ENCODE measurements around the gene DAND5. TPM values are rescaled to one million over a fixed set of nuclear protein-coding genes. Genes with fewer than 3 reads are reported as not detected.

DAND5 gene
- total and polyA plus RNA-seq, 2 of the 13 experiments (the other 11 are each of a cell fraction or from before 2014, with no cell fraction given): 0.04 TPM; not detected in 1

- no peak for TF ChIP-seq NFYB (CRISPR knock-in tag; IDR thresholded peaks at IDR 0.05)
- no peak for TF ChIP-seq CAMTA2 (CRISPR knock-in tag; IDR thresholded peaks at IDR 0.05; ENCODE audit: borderline replicate concordance)
- TF ChIP-seq ZNF33B (CRISPR knock-in tag; IDR thresholded peaks at IDR 0.05): no peak
- TF ChIP-seq HNRNPL (IDR thresholded peaks at IDR 0.05; ENCODE audit: low read depth, low read length): peak; percentile 80
- TF ChIP-seq, protein P1, sequence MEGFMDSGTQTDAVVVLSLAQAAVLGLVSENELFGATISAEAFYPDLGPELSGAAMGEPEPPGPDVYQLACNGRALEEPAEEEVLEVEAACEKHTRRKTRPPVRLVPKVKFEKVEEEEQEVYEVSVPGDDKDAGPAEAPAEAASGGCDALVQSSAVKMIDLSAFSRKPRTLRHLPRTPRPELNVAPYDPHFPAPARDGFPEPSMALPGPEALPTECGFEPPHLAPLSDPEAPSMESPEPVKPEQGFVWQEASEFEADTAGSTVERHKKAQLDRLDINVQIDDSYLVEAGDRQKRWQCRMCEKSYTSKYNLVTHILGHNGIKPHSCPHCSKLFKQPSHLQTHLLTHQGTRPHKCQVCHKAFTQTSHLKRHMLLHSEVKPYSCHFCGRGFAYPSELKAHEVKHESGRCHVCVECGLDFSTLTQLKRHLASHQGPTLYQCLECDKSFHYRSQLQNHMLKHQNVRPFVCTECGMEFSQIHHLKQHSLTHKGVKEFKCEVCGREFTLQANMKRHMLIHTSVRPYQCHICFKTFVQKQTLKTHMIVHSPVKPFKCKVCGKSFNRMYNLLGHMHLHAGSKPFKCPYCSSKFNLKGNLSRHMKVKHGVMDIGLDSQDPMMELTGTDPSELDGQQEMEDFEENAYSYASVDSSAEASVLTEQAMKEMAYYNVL (CRISPR knock-in tag; IDR thresholded peaks at IDR 0.05; ENCODE audit: borderline replicate concordance): no peak
- intact Hi-C loops (cut with micrococcal nuclease; ENCODE audit: unreplicated experiment) (no loop called here), in situ Hi-C loops (cut with HindIII; ENCODE audit: extremely low pct_ligation_motif_present, low pct_unique_long_range_greater_than_20kb) (no loop called here)
- H3K27ac ChIP-seq (ENCODE audit: extremely low read length, insufficient read depth, low read length): no peak overlapping the region
- peaks cover 23% of the 10 kb centered on the region for H3K79me2 ChIP-seq (ENCODE audit: insufficient read depth, low read length)
- H3K4me2 ChIP-seq (ENCODE audit: low read depth, low read length): no peak overlapping the region
- H3K4me1 ChIP-seq (ENCODE audit: insufficient read depth, low read length): peaks cover 13% of the 10 kb centered on the region
- ChIA-PET POLR2A (interaction anchor here (2.8 to 3.8 kb wide), 2 partner anchors 25 to 54 kb away, joined by 9 to 16 read pairs; no protein-coding TSS in a partner anchor), CTCF (ENCODE audit: low intra/inter-chr PET ratio, low total read pairs) (no interaction called here)
- H3K9ac ChIP-seq (ENCODE audit: insufficient read depth, low read depth, low read length): no peak overlapping the region
- BruUV-seq (replicated peaks): no TSS peak
- no peaks in the 10 kb centered on the region for H3K9me3 ChIP-seq (ENCODE audit: low read length)
- no peak overlapping the region for H3K4me3 ChIP-seq (replicated peaks in 1 of 3; ENCODE audit: insufficient read depth in 1 of 3, low read depth in 2 of 3, low read length in 3 of 3)
- FAIRE-seq: no peak
- no peaks in the 10 kb centered on the region; a peak in 1 of 5 replicates for H3K27me3 ChIP-seq (ENCODE audit: control insufficient read depth in 1 of 2, insufficient read depth in 2 of 2, low read length in 2 of 2)
- H2AFZ ChIP-seq (ENCODE audit: low read length): no peak overlapping the region
- H4K20me1 ChIP-seq (ENCODE audit: insufficient read depth, low read length): no peaks in the 10 kb centered on the region
- ATAC-seq: no peak
- over 99% methylated on average over 9 of the region's 28 CpGs for WGBS (ENCODE audit: low lambda C conversion rate)
- no peak for DNase-seq (ENCODE audit: low spot score)
- H3K36me3 ChIP-seq (replicated peaks in 1 of 2; ENCODE audit: control insufficient read depth in 1 of 2, insufficient read depth in 2 of 2, low read length in 2 of 2): peaks cover 3 to 4% of the 10 kb centered on the region in 2 experiments; a peak in 3 of 5 replicates
Measured at GRCh38 chr19:13006431-13007281, 37.3 kb downstream of the DAND5 start.

All from HepG2 (cell line).